Neural progenitor cell (in vitro differentiated cells): Measurements from ENCODE around the gene CGREF1.

Experiments
- CTCF ChIP-seq: fragments of 200-600 bp; sonication (generic); IDR thresholded peaks from 2 replicates; pipeline ENCODE4 v1.5.1; 2017; ENCODE audit warnings: antibody characterized with exemption, mild to moderate bottlenecking
- EZH2phosphoT487 ChIP-seq: fragments of 200-600 bp; sonication (generic); IDR thresholded peaks from 2 replicates; pipeline ENCODE4 v1.6.1; 2017; ENCODE audit warnings: antibody characterized with exemption

- TF ChIP-seq CTCF = no peak
- TF ChIP-seq EZH2phosphoT487 = no peak
These were observed 16.6 kb downstream of the CGREF1 start for GRCh38 chr2:27102329-27102728.
